GM23338 (cell line): ENCODE results near the gene RPH3AL. TPM values are rescaled to one million over a fixed set of nuclear protein-coding genes. Genes with fewer than 3 reads are reported as not detected.

Experiments used
- ATAC-seq: fragments of 200-7000 bp; cut with Tn5 transposase; 3 replicates; pipeline ENCODE4 v1.9.1; 2020
- DNase-seq: peaks from one replicate; pipeline ENCODE4 v3.0.0-alpha.2; 2015; ENCODE audit warnings: low spot score
- H2AFZ ChIP-seq: fragments of 200-600 bp; sonication (generic); 2 replicates; pipeline ENCODE4 v1.8.0; 2016; ENCODE audit warnings: antibody characterized with exemption, mild to moderate bottlenecking, moderate library complexity
- H3F3A ChIP-seq: fragments of 200-600 bp; sonication (generic); replicated peaks from 2 replicates; pipeline ENCODE4 v1.8.0; 2017; ENCODE audit warnings: antibody characterized with exemption, mixed run types, low read depth
- H3K27ac ChIP-seq: fragments of 200-600 bp; sonication (generic); 2 replicates; pipeline ENCODE4 v1.6.1; 2016; ENCODE audit warnings: low read depth
- H3K27me3 ChIP-seq: fragments of 200-600 bp; sonication (generic); 2 replicates; pipeline ENCODE4 v1.8.0; 2016; ENCODE audit warnings: mild to moderate bottlenecking, mixed run types, moderate library complexity; ENCODE audit not compliant: insufficient read depth
- H3K36me3 ChIP-seq: fragments of 200-600 bp; sonication (generic); 2 replicates; pipeline ENCODE4 v1.8.0; 2016; ENCODE audit warnings: mild to moderate bottlenecking; ENCODE audit not compliant: insufficient read depth
- H3K4me1 ChIP-seq: fragments of 200-600 bp; sonication (generic); 2 replicates; pipeline ENCODE4 v1.8.0; 2016; ENCODE audit warnings: mild to moderate bottlenecking, moderate library complexity; ENCODE audit not compliant: insufficient read depth
- H3K4me2 ChIP-seq: fragments of 200-600 bp; sonication (generic); 2 replicates; pipeline ENCODE4 v1.7.1; 2017; ENCODE audit warnings: mixed run types
- H3K4me3 ChIP-seq: fragments of 200-600 bp; sonication (generic); 2 replicates; pipeline ENCODE4 v1.6.1; 2016; ENCODE audit warnings: mixed run types
- H3K79me2 ChIP-seq: fragments of 200-600 bp; sonication (generic); replicated peaks from 2 replicates; pipeline ENCODE4 v1.8.0; 2017; ENCODE audit warnings: mild to moderate bottlenecking; ENCODE audit not compliant: insufficient read depth
- H3K9me2 ChIP-seq: fragments of 200-600 bp; sonication (generic); 2 replicates; pipeline ENCODE4 v1.8.0; 2017; ENCODE audit not compliant: insufficient read depth
- H4K20me1 ChIP-seq: fragments of 200-600 bp; sonication (generic); replicated peaks from 2 replicates; pipeline ENCODE4 v1.8.0; 2017; ENCODE audit warnings: mild to moderate bottlenecking; ENCODE audit not compliant: insufficient read depth
- H3K27ac Mint-ChIP-seq: 2 replicates; pipeline ENCODE4 v1.8.0; 2020; ENCODE audit warnings: inconsistent platforms, mild to moderate bottlenecking, moderate library complexity, mixed read lengths
- H3K27me3 Mint-ChIP-seq: 3 replicates; pipeline ENCODE4 v1.8.0; 2022; ENCODE audit warnings: low read depth, mild to moderate bottlenecking, moderate library complexity, mixed read lengths, inconsistent platforms; ENCODE audit not compliant: insufficient read depth, poor library complexity
- H3K36me3 Mint-ChIP-seq: 3 replicates; pipeline ENCODE4 v1.8.0; 2021; ENCODE audit warnings: low read depth, mild to moderate bottlenecking, inconsistent platforms, moderate library complexity, mixed read lengths
- H3K4me1 Mint-ChIP-seq: 3 replicates; pipeline ENCODE4 v1.8.0; 2020; ENCODE audit warnings: mild to moderate bottlenecking, inconsistent platforms, mixed read lengths
- H3K4me3 Mint-ChIP-seq: 3 replicates; pipeline ENCODE4 v1.8.0; 2021; ENCODE audit warnings: moderate library complexity, mild to moderate bottlenecking, inconsistent platforms, mixed read lengths
- H3K9me3 Mint-ChIP-seq: 3 replicates; pipeline ENCODE4 v1.8.0; 2020; ENCODE audit warnings: moderate library complexity, mild to moderate bottlenecking, inconsistent platforms, mixed read lengths
- CREB1 ChIP-seq: fragments of 250-450 bp; sonication (Bioruptor Pico); IDR thresholded peaks from 2 replicates; pipeline ENCODE4 v1.5.0; 2020; ENCODE audit warnings: low read depth, mild to moderate bottlenecking, moderate library complexity
- EZH2 ChIP-seq: fragments of 200-600 bp; sonication (generic); IDR thresholded peaks from one replicate; pipeline ENCODE4 v1.8.0; 2017; ENCODE audit warnings: antibody characterized with exemption, mild to moderate bottlenecking, low read depth; ENCODE audit not compliant: unreplicated experiment
- EZH2phosphoT487 ChIP-seq: fragments of 200-600 bp; sonication (generic); IDR thresholded peaks from one replicate; pipeline ENCODE4 v1.8.1; 2018; ENCODE audit warnings: antibody characterized with exemption; ENCODE audit not compliant: unreplicated experiment
- POLR2AphosphoS5 ChIP-seq: IDR thresholded peaks from 2 replicates; pipeline ENCODE4 v1.6.1; 2016; ENCODE audit warnings: antibody characterized with exemption, low read depth
- STAT1 ChIP-seq: IDR thresholded peaks from one replicate; pipeline ENCODE4 v1.6.1; 2016; ENCODE audit warnings: antibody characterized with exemption; ENCODE audit not compliant: unreplicated experiment
- ZNF114 ChIP-seq: fragments of 250-450 bp; sonication (Bioruptor Pico); IDR thresholded peaks from 2 replicates; pipeline ENCODE4 v1.5.0; 2020; ENCODE audit warnings: mild to moderate bottlenecking, moderate library complexity
- ZNF331 ChIP-seq: fragments of 250-450 bp; sonication (Bioruptor Pico); IDR thresholded peaks from 2 replicates; pipeline ENCODE4 v1.5.0; 2020; ENCODE audit warnings: low read depth, mild to moderate bottlenecking, moderate library complexity
- polyA plus RNA-seq: library from polyadenylated mRNA; unstranded; fragments of >200 nt; fragmentation: Nextera tagmentation; extraction: Ambion mirVana; gene quantifications from 2 replicates; pipeline ENCODE4 v1.2.1, GENCODE V29; 2016
- total RNA-seq: library from RNA; depleted of rRNA; stranded (reverse); fragments of >200 nt; shearing (Covaris generic); gene quantifications from 2 replicates; pipeline ENCODE4 v1.2.3, GENCODE V29; 2014
- TF ChIP-seq, protein P1 (sequence below): fragments of 250-450 bp; sonication (Bioruptor Pico); IDR thresholded peaks from 2 replicates; pipeline ENCODE4 v1.5.0; 2020; ENCODE audit warnings: mild to moderate bottlenecking, moderate library complexity
- TF ChIP-seq, protein P2 (sequence below): IDR thresholded peaks from one replicate; pipeline ENCODE4 v1.6.1; 2018; ENCODE audit warnings: antibody characterized with exemption; ENCODE audit not compliant: unreplicated experiment

The RPH3AL gene
- total and polyA plus RNA-seq, 2 experiments from 2014 or later: 2.7 to 6.3 TPM

DNA sequence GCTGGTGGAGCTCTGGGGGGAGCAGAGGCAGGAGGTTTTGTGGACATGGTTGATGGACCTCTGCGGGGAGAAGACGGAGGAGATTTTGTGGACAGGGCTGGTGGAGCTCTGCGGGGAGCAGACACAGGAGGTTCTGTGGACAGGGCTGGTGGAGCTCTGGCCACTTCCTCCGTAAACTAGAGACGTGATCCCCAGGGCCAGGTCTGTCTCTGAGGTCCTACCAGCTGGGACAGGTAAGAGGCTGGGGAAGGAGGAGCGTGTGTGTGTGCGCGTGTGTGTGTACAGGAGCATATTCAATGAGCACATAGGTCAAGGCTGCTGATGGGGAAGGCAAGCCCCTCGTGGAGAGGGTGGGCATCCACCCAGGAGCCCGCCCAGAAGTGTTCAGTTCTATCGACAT, 20.6 kb downstream of the RPH3AL start:
- Histone ChIP-seq H3K9me2 (no peaks in the 10 kb centered on the region), H3F3A (no peaks in the 10 kb centered on the region), H3K27me3 (no peaks in the 10 kb centered on the region), H3K36me3 (no peaks in the 10 kb centered on the region), H3K4me1 (peaks cover 16% of the 10 kb centered on the region), H3K79me2 (no peaks in the 10 kb centered on the region), H4K20me1 (no peaks in the 10 kb centered on the region), H3K4me2 (no peak overlapping the region), H3K27ac (no peak overlapping the region), H2AFZ (no peak overlapping the region), H3K4me3 (no peak overlapping the region)
- TF ChIP-seq STAT1 (no peak), ZNF331 (CRISPR knock-in tag) (no peak), ZNF114 (CRISPR knock-in tag) (no peak), CREB1 (CRISPR knock-in tag) (no peak), POLR2AphosphoS5 (no peak), EZH2 (no peak), EZH2phosphoT487 (no peak)
- TF ChIP-seq, protein P1, sequence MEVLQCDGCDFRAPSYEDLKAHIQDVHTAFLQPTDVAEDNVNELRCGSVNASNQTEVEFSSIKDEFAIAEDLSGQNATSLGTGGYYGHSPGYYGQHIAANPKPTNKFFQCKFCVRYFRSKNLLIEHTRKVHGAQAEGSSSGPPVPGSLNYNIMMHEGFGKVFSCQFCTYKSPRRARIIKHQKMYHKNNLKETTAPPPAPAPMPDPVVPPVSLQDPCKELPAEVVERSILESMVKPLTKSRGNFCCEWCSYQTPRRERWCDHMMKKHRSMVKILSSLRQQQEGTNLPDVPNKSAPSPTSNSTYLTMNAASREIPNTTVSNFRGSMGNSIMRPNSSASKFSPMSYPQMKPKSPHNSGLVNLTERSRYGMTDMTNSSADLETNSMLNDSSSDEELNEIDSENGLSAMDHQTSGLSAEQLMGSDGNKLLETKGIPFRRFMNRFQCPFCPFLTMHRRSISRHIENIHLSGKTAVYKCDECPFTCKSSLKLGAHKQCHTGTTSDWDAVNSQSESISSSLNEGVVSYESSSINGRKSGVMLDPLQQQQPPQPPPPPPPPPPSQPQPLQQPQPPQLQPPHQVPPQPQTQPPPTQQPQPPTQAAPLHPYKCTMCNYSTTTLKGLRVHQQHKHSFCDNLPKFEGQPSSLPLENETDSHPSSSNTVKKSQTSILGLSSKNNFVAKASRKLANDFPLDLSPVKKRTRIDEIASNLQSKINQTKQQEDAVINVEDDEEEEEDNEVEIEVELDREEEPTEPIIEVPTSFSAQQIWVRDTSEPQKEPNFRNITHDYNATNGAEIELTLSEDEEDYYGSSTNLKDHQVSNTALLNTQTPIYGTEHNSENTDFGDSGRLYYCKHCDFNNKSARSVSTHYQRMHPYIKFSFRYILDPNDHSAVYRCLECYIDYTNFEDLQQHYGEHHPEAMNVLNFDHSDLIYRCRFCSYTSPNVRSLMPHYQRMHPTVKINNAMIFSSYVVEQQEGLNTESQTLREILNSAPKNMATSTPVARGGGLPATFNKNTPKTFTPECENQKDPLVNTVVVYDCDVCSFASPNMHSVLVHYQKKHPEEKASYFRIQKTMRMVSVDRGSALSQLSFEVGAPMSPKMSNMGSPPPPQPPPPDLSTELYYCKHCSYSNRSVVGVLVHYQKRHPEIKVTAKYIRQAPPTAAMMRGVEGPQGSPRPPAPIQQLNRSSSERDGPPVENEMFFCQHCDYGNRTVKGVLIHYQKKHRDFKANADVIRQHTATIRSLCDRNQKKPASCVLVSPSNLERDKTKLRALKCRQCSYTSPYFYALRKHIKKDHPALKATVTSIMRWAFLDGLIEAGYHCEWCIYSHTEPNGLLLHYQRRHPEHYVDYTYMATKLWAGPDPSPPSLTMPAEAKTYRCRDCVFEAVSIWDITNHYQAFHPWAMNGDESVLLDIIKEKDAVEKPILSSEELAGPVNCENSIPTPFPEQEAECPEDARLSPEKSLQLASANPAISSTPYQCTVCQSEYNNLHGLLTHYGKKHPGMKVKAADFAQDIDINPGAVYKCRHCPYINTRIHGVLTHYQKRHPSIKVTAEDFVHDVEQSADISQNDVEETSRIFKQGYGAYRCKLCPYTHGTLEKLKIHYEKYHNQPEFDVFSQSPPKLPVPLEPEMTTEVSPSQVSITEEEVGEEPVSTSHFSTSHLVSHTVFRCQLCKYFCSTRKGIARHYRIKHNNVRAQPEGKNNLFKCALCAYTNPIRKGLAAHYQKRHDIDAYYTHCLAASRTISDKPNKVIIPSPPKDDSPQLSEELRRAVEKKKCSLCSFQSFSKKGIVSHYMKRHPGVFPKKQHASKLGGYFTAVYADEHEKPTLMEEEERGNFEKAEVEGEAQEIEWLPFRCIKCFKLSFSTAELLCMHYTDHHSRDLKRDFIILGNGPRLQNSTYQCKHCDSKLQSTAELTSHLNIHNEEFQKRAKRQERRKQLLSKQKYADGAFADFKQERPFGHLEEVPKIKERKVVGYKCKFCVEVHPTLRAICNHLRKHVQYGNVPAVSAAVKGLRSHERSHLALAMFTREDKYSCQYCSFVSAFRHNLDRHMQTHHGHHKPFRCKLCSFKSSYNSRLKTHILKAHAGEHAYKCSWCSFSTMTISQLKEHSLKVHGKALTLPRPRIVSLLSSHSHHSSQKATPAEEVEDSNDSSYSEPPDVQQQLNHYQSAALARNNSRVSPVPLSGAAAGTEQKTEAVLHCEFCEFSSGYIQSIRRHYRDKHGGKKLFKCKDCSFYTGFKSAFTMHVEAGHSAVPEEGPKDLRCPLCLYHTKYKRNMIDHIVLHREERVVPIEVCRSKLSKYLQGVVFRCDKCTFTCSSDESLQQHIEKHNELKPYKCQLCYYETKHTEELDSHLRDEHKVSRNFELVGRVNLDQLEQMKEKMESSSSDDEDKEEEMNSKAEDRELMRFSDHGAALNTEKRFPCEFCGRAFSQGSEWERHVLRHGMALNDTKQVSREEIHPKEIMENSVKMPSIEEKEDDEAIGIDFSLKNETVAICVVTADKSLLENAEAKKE: no peak
- TF ChIP-seq, protein P2, sequence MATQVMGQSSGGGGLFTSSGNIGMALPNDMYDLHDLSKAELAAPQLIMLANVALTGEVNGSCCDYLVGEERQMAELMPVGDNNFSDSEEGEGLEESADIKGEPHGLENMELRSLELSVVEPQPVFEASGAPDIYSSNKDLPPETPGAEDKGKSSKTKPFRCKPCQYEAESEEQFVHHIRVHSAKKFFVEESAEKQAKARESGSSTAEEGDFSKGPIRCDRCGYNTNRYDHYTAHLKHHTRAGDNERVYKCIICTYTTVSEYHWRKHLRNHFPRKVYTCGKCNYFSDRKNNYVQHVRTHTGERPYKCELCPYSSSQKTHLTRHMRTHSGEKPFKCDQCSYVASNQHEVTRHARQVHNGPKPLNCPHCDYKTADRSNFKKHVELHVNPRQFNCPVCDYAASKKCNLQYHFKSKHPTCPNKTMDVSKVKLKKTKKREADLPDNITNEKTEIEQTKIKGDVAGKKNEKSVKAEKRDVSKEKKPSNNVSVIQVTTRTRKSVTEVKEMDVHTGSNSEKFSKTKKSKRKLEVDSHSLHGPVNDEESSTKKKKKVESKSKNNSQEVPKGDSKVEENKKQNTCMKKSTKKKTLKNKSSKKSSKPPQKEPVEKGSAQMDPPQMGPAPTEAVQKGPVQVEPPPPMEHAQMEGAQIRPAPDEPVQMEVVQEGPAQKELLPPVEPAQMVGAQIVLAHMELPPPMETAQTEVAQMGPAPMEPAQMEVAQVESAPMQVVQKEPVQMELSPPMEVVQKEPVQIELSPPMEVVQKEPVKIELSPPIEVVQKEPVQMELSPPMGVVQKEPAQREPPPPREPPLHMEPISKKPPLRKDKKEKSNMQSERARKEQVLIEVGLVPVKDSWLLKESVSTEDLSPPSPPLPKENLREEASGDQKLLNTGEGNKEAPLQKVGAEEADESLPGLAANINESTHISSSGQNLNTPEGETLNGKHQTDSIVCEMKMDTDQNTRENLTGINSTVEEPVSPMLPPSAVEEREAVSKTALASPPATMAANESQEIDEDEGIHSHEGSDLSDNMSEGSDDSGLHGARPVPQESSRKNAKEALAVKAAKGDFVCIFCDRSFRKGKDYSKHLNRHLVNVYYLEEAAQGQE: no peak
- DNase-seq: no peak
- Mint-ChIP-seq H3K27ac (no peak overlapping the region), H3K9me3 (no peaks in the 10 kb centered on the region), H3K4me3 (no peak overlapping the region), H3K27me3 (peaks cover 16% of the 10 kb centered on the region), H3K36me3 (no peaks in the 10 kb centered on the region), H3K4me1 (peaks cover 38% of the 10 kb centered on the region)
- ATAC-seq: no peak
